Skeletal muscle satellite cell (primary cell): Measurements from ENCODE around the gene SCTR.

ENCODE experiments used
- H3K27me3 ChIP-seq: 2 replicates; pipeline ENCODE4 v1.7.0; 2013; ENCODE audit warnings: low read length; ENCODE audit not compliant: control insufficient read depth, insufficient read depth
- H3K36me3 ChIP-seq: 2 replicates; pipeline ENCODE4 v1.7.0; 2013; ENCODE audit warnings: mild to moderate bottlenecking, control low read depth, low read length; ENCODE audit not compliant: insufficient read depth
- H3K4me1 ChIP-seq: 2 replicates; pipeline ENCODE4 v1.7.0; 2013; ENCODE audit warnings: low read length; ENCODE audit not compliant: control insufficient read depth, insufficient read depth
- H3K4me2 ChIP-seq: 2 replicates; pipeline ENCODE4 v1.7.0; 2013; ENCODE audit warnings: mild to moderate bottlenecking, low read length
- H3K4me3 ChIP-seq: 2 replicates; pipeline ENCODE4 v1.7.0; 2013; ENCODE audit warnings: low read length
- H3K9ac ChIP-seq: 2 replicates; pipeline ENCODE4 v1.7.0; 2013; ENCODE audit warnings: mild to moderate bottlenecking, low read depth, low read length, moderate library complexity
- H3K9me3 ChIP-seq: replicated peaks from 2 replicates; pipeline ENCODE4 v1.7.0; 2013; ENCODE audit warnings: mild to moderate bottlenecking, control low read depth, low read length

Gene SCTR

GRCh38 chr2:119544939-119545475 lies 20.7 kb upstream of the SCTR start:
- Histone ChIP-seq H3K9me3 (no peaks in the 10 kb centered on the region), H3K9ac (no peak overlapping the region), H3K36me3 (no peaks in the 10 kb centered on the region), H3K27me3 (peaks cover 49% of the 10 kb centered on the region), H3K4me3 (no peak overlapping the region), H3K4me1 (no peaks in the 10 kb centered on the region), H3K4me2 (peak overlapping the region; percentile 96)

GRCh38 chr2:119544075-119544938 lies 20.0 kb upstream of the SCTR start, which contains the start of gene CFAP221:
Gene CFAP221, plus strand, starts transcription at chr2:119544449. Its CDS starts 1,683 bp downstream, at chr2:119546132.
- H3K4me1 ChIP-seq = no peaks in the 10 kb centered on the region
- no peaks in the 10 kb centered on the region for H3K9me3 ChIP-seq
- H3K9ac ChIP-seq = peak within 1 kb of the TSS; percentile 72
- no peaks in the 10 kb centered on the region for H3K36me3 ChIP-seq
- peak within 1 kb of the TSS; percentile 77 for H3K4me3 ChIP-seq
- H3K27me3 ChIP-seq = peaks cover 53% of the 10 kb centered on the region
- H3K4me2 ChIP-seq = peak within 1 kb of the TSS; percentile 96

- Histone ChIP-seq H3K4me2 (no peak overlapping the region), H3K4me1 (no peaks in the 10 kb centered on the region), H3K9ac (no peak overlapping the region), H3K36me3 (no peaks in the 10 kb centered on the region), H3K27me3 (peaks cover 49% of the 10 kb centered on the region), H3K9me3 (no peaks in the 10 kb centered on the region), H3K4me3 (no peak overlapping the region)
Observed at GRCh38 chr2:119541476-119541875, 17.2 kb upstream of the SCTR start.

DNA sequence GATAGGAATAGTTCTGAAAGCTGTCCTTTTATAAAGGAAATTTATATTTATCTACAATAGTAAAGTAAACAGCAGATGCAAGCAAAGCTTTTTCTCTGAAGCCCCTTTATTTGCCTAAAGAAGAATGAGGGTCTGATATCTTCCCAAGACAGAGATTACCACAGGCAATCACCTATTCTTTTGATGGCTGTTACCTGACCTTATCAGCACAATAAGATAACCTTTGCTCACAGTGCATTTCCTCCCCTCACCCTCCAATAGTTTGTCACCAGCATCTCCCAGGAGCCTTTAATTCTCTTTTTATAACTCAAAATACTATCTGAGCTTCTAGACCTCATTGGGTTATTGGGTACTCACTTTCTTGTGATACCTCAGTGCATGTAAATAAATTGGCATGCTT lies 13.5 kb upstream of the SCTR start:
- Histone ChIP-seq H3K4me3 (no peak overlapping the region), H3K4me1 (no peaks in the 10 kb centered on the region), H3K36me3 (no peaks in the 10 kb centered on the region), H3K9me3 (no peaks in the 10 kb centered on the region), H3K27me3 (peaks cover 27% of the 10 kb centered on the region), H3K4me2 (no peak overlapping the region), H3K9ac (no peak overlapping the region)

- Histone ChIP-seq H3K36me3 (no peaks in the 10 kb centered on the region), H3K9me3 (no peaks in the 10 kb centered on the region), H3K9ac (no peak overlapping the region), H3K4me3 (no peak overlapping the region), H3K4me1 (no peaks in the 10 kb centered on the region), H3K27me3 (peaks cover 27% of the 10 kb centered on the region), H3K4me2 (no peak overlapping the region)
Observed at GRCh38 chr2:119536707-119537106, 12.4 kb upstream of the SCTR start.

DNA sequence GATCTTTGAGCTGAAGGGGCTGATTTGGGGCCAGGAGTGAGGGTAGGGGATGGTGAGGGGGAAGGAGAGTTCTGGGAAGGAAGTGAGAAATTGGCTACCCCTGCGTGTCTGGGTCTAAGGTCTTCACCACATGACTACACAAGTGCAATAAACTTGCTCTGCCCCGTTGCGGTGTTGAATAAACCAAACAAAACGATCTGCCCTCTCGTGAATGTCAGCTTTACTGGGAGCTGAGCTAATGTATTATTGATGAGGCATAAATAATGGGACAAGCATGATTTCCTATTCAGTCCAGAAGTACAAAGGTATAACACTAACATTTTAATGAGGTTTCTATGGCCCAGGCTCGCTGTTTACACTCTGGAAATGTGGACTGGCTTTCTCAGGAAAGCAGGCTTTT lies 11.9 kb upstream of the SCTR start:
- Histone ChIP-seq H3K9me3 (no peaks in the 10 kb centered on the region), H3K27me3 (peaks cover 27% of the 10 kb centered on the region)

GRCh38 chr2:119533560-119533959 lies 9.3 kb upstream of the SCTR start:
- Histone ChIP-seq H3K36me3 (no peaks in the 10 kb centered on the region), H3K4me1 (no peaks in the 10 kb centered on the region), H3K27me3 (peaks cover 26% of the 10 kb centered on the region), H3K9me3 (no peaks in the 10 kb centered on the region), H3K9ac (no peak overlapping the region), H3K4me2 (no peak overlapping the region), H3K4me3 (no peak overlapping the region)

More for the DNA sequence above, 11.9 kb upstream of the SCTR start:
- H3K36me3 ChIP-seq = no peaks in the 10 kb centered on the region
- H3K4me3 ChIP-seq = no peak overlapping the region
- no peak overlapping the region for H3K4me2 ChIP-seq
- H3K9ac ChIP-seq = no peak overlapping the region
- H3K4me1 ChIP-seq = no peaks in the 10 kb centered on the region

GRCh38 chr2:119531292-119531691 lies 7.0 kb upstream of the SCTR start:
- no peak overlapping the region for H3K9ac ChIP-seq
- no peaks in the 10 kb centered on the region for H3K4me1 ChIP-seq
- H3K36me3 ChIP-seq = no peaks in the 10 kb centered on the region
- no peaks in the 10 kb centered on the region for H3K9me3 ChIP-seq
- peaks cover 44% of the 10 kb centered on the region for H3K27me3 ChIP-seq
- no peak overlapping the region for H3K4me2 ChIP-seq
- H3K4me3 ChIP-seq = no peak overlapping the region

DNA sequence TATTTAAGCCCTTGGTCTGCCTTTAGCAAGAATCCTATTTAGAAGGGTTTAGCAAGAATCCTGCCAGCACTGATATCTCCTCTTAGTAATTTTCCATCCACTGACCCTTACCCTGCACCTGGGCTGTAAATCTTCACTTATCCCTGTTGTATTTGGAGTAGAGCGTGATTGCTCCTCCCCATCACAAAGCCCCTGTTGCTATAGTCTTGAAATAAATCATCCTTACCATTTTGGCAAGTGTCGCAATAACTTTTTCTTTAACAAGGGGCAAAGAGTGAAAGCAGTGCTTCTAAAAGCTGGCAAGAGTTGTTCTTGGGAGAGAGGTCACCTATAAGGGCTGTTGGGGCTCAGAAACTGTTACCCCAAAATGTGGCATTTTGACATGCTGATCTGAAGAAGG lies 3.7 kb upstream of the SCTR start:
- Histone ChIP-seq H3K4me3 (no peak overlapping the region), H3K9ac (no peak overlapping the region), H3K9me3 (no peaks in the 10 kb centered on the region), H3K4me2 (no peak overlapping the region), H3K27me3 (peaks cover 71% of the 10 kb centered on the region), H3K4me1 (no peaks in the 10 kb centered on the region), H3K36me3 (no peaks in the 10 kb centered on the region)

DNA sequence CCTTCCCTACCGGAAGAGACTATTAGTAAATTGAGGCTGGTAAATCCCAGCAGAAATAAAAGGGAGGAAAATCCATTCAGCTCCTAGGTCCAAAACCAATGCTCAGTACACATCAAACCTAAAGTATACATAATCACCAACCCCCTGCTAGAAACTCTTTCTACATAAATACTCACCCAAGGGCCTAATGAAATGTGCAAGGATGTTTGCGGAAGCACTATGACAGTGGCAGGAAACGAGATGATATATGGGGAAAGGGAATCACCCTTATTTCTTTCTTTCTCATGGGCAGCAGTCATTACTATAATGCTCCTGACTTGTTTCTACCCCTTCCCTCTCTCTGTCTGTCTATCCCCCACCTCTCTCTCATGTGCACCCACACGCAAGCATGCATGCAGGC lies 1.3 kb upstream of the SCTR start:
- no peaks in the 10 kb centered on the region for H3K36me3 ChIP-seq
- H3K4me2 ChIP-seq = no peak overlapping the region
- H3K4me1 ChIP-seq = no peaks in the 10 kb centered on the region
- no peak overlapping the region for H3K9ac ChIP-seq
- H3K4me3 ChIP-seq = no peak overlapping the region
- H3K9me3 ChIP-seq = no peaks in the 10 kb centered on the region
- H3K27me3 ChIP-seq = peaks cover 72% of the 10 kb centered on the region

DNA sequence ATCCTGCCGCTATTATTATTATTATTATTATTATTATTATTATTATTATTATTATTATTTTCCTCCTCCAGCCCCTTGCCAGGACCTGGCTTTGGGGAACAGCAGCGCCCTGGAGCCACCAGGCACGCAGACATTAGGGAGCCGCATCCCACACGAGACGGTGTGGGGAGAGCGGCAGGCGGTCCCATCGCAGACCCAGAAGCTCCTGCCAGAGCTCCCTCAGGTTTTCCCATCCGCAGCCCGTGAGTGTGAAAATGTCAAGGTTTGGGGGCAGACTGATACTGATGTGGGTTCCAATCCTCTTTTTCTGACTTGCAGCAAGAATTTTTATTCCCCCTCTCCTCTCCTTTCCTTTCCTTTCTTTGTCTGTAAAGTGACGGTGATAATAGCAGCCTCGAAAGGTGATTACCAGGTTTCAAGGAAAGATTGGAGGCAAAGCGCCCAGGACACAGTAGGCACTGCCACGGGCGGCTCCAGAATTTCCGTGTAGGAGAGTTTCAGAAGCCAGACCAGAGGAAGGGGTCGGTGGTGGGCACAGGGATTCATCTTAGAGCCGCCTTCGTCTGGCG lies 816 bp downstream of the SCTR start:
- H3K9ac ChIP-seq = no peak overlapping the region
- no peak overlapping the region for H3K4me2 ChIP-seq
- H3K9me3 ChIP-seq = no peaks in the 10 kb centered on the region
- H3K4me1 ChIP-seq = no peaks in the 10 kb centered on the region
- no peaks in the 10 kb centered on the region for H3K36me3 ChIP-seq
- no peak overlapping the region for H3K4me3 ChIP-seq
- H3K27me3 ChIP-seq = peaks cover 66% of the 10 kb centered on the region
